ENCODE results near the gene GATB.
A peak's percentile ranks its signal among the peaks of the same experiment; 100 is the strongest.

The GATB gene, protein sequence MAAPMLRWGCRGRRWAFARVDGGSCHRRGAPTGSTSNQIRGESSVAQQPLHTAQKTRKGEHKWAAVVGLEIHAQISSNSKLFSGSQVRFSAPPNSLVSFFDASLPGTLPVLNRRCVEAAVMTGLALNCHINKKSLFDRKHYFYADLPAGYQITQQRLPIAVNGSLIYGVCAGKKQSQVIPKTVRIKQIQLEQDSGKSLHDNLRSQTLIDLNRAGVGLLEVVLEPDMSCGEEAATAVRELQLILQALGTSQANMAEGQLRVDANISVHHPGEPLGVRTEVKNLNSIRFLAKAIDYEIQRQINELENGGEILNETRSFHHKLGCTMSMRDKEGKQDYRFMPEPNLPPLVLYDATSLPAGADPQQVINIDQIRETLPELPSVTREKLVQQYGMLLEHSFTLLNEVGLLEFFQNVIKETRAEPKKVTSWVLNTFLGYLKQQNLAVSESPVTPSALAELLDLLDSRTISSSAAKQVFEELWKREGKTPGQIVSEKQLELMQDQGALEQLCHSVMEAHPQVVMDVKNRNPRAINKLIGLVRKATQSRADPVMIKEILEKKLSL

DNA sequence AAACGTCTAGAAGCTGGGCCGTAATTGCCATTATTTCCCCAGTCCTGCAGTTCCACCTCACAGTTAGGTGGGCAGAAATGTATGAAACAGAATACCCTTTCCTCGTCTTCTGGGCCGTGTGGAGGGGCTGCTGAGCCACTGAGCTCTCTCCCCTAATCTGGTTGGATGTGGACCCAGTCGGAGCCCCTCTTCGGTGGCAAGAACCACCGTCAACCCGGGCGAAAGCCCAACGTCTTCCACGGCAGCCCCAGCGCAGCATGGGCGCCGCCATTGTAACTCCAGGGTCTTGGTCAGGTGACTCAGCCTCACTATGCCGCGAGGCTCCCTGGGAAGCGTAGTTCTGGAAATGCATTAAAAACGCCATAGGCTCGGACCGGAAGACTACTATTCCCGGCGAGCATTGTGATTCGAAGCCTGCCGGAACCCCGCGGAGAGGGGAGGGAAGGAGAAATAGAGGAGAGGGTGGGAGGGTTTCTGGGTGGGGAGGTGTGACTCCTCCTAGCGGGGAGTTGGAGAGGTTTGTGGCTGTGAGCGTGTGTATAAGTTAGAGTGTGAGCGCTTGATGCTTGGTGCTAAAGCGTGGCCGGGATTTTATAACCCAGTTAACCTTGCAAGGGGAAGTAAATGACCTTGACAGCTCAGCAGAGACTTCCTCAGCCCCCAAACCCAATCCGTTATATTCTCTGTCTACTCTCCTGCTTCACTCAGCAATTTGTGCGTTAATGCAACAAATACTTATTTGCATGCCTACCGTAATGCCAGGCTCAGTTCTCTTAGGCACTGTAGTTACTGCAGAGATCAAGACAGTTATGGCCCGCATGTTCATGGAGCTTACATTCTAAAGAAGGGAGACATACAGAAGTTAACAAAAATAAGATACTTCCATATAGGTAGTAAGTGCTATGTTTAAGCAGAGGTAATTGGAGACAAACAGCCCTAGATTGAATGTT is at the start of gene GATB:
Gene GATB, minus strand, starts transcription at position 296 of the 950 bp plus-strand sequence. Its CDS starts 25 bp downstream, at position 271.
- peak; percentile 90 for DNase-seq

DNA sequence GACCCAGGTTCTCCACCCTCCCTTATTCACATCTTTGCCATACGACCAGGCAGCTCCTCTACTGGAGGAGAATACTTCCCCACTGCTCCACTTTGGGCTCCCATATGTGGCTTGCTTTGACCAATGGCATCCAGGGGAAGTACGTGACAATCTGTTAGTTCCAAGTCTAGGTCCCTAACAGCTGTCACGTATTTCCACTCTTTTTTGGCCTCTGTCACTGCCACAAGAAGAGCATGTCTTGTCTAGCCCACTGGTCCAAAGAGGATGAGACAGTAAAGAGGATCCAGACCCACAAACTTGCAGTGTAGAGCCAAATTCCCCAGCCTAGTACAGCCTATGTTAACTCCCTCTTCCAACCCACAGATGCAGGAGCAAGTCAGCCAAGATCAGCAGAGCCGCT is 49.7 kb upstream of the GATB start:
- DNase-seq: no peak

DNA sequence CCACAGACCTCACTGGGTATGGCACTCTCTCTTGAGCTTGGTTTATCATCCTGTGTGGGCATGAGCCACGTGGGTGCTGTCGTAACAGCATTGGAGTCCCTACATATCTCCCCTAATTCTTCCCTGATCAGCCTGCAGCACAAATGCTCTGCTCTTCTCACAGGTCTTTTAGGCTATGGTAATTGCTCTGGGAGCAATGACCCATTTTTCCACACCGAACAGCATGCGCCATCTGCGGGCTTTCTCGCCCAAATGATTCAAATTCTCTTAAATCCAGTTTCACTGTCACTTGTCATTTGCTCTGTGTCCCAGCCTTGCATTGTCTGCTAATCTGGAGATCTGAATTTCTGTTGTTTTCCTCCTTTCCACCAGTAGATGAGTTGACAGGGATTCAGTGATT is 48.9 kb upstream of the GATB start:
- DNase-seq: no peak

DNA sequence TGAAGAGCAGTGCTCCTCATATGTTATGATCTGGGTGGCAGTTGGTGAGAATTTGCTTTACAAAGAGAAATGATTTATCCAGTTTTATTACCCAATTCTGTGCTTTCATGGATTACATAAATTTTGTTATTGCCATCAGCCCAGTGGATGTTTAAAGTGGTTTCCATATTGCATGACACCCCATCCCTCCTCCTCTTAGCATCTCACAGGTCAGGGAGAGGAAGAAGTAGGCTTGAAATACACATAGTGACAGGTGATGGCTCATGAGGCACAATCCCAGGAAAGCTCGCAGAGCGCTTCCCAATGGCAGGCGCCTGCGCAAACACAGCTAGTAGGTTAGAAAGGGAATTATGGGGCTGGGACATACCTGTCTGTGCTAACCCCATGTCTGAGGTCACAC is 47.7 kb upstream of the GATB start:
- DNase-seq: no peak

DNA sequence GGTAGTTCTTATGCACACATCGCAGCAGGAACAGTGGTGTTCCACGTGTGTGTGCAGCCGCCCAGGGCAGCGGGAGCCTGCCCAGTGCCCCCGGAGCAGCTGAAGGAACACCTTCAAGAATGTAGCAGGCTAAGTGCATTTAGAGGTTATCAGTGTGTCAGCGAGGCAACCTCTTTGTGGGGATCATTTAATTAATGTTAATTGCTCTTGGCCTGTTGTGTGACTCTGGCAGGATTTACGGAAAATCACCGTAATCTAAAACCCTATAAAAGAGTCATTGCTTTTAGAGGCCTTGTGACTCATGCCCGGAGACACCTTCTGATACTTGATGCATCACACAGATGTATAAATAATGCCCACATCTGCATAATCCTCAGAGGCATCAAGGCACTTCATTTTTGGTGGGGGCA is 47.3 kb upstream of the GATB start:
- DNase-seq: no peak

DNA sequence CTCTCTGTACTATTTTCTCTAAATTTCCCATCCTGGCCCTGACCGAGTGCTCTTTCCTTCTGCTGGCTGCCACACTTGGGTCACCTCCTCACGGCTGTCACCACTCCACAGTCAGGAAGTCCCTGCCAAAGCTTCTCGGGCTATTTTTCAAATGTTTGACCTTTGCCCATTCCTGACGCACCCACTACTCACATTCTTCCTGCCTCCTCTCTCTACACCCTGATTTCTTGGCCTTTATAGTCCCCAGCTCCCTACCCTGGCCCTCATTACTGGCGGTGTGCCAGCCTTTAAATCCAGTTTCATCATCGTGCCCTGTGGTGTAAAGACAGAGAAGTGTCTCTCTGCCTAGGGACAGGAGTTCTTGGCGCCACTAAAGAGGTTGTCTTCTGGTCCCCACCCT is 46.4 kb upstream of the GATB start:
- no peak for DNase-seq

DNA sequence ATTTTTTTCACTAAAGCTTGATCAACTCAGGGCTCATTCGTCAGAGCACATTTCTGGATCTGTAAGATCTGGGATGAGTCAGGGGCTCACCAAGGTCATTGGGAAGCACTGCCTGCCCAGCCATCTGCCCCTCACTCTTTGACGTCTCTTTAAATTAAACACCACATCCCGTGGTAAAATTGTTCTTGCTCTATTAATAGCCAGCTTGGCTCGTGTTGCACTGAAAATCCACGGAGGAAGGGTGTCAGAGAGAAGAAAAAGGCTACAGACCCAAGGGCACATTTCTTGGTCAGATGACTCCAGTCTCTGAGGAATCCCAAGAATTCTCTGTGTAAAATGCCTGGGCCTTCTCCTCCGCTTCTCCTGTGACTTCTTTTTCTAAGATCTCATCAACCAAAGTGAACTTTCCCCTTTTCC is 45.7 kb upstream of the GATB start:
- DNase-seq: no peak

DNA sequence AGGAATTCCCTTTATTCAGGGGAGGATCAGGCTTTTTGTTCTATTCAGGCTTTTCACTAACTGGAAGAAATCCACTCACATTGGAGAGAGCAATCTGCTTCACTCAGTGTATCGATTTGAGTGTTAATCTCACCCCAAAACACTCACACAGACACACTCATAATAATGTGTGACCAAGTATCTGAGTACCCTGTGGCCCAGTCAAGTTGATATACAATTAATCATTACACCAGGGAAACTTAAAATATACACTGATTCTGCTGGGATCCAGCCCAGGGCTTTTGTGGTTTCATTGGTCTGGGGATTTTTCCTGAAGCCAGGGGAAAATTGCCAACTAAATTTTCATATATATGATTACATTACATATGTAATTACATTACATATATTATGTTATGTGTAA is 44.0 kb upstream of the GATB start:
- no peak for DNase-seq

DNA sequence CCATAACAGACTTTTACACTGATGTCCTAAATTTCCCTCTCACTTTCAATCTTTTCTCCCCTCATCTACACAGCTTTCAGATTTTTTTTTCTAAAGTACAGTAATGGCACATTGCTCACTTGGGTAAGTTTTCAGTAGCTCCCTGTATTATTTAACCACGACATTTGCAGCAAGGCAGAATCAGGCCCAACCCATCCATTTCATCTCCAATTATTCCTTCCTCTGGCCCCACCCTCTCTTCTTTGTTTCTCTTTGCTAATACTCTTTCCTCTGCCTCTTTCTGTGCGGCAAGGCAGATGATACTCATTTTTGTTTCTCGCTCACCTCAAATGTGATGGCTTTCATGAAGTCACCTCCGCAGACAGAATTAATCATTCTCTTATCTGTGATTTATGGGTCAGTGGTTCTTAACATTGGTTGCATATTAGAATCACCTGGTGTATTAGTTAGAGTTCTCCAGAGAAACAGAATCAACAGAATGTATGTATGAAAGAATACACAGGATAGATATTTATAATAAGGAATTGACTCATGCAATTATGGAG is 43.4 kb upstream of the GATB start:
- no peak for DNase-seq

DNA sequence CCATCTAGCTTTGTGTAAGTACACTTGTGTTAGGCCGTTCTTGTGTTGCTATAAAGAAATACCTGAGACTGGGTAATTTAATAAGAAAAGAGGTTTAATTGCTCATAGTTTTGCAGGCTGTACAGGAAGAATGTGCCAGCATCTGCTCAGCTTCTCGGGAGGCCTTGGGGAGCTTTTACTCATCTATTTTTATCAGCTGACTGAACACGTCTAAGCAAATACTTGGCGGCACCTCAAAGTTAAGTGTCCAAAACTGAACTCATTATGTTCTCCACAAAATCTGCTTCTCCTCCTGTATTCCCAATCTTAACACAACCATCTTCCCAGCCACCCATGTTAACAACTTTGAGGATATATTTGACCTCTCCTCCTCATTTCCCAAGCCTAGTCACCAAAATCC is 42.4 kb upstream of the GATB start:
- no peak for DNase-seq

DNA sequence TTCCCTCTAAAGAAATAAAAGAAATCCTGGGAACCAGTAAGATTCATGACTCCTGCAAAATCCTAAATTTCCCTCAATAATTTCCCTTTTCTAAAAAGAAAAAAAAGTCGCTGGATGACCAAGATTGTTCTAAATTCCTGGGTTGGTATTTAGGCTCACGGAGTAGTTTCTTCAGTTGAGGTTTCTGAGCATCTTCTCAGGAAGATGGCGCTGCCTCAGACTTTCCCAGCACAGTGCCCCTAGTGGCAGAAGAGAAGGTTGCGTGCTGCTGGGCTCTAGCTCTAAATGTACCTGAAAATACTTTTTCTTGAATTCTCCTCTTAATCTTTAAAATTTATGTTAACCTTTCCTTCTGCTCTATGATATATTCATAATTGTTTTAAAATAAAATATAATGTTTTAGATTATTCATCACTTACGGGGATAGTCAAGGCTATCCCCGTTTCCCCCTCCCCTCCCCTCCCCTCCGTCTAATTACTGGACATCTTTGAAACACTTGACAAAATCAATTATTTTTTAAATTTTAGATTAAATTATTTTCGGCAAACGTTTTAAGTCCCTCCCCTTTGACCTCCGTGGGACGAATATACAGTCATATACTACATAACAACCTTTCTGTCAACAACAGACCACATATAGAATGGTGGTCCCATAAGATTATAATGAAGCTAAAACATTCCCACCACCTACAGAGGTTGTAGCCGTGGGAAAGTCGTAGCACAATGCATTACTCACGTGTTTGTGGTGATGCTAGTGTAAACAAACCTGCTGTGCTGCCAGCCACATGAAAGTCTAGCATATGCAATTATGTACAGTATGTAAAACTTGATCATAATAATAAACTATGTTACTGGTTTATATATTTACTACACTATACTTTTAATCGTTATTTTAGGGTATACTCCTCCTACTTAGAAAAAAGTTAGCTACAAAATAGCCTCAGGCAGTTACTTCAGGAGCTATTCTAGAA is 41.0 kb upstream of the GATB start:
- peak; percentile 57 for DNase-seq

DNA sequence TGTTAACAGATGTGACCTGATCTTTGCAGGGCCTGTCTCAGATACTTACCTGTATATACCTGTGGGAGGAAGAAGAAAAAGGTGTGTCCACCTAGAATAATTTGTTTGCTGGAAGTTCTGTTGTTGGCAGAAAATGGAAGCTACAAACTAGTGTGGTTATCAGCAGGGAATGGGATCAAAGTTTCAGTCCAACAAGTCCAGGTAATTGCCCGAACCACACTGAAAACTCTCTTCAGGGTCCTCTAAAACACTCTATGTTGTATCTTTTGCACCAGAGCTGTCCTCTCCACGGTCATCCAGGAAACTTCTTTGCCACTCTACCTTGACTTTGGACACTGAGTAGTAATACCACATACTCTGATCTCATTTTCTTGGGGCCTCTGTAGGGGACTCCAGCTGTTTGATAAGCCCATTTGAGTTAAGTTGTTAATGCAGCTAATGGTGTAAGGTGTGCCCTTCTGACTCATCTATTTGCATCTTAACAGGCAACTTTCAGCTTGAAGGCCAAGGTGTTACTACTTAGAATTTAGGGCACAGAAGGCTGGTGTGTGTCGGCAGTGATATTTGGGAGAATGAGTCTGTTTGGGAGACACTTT is 38.7 kb upstream of the GATB start:
- DNase-seq: no peak

DNA sequence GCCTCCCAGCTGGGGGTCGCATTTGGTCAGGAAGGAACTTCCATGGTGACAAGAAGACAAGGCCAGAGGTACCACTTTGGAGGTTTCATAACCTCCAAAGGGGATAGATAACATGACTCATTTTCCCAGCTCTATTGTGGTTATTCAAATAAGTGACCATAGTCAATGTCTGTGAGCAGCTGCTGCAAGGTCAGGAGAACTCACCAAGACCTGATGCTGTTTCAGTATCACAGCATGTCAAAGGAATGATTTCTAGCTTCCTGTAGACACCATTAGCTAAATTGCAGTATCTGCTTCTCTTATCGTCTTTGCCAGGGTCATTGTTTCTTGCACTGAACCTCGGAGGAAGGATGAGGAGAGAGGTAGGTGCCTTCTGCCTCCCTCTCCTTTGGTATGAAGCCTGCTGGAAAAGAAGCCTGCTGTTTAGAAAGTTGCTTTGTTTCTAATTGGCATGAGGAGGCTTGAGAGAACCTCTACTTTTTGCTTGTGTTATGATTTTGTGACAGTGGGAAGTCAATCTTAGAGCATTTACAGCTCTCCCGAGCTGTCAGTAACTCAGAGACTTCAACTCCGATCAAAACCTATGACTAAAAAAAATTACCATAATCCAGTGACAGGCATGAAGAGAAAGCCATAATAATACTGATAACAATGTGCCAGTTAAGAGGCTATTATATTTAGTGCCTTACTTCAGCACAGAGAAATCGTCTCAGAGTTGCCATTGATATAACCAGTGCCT is 38.0 kb upstream of the GATB start:
- DNase-seq: no peak

DNA sequence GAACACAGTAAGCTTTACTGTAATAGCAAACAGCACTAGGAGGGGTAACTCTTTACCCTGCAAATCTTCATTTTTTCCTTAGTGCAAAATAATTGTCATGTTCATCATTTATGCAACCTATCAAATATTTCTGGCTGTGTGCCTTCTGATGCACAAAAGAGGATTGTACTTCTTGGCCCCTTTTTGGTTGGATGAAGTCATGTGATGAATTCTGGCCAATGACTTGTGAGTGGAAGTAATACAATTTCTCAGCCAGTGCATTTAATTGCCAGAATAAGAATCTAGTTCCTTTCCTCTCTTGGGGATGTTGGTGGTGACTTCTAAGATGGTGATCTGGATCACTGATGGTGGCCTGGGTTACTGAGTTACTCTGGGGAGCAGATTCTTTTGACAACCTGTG is 37.0 kb upstream of the GATB start:
- no peak for DNase-seq

DNA sequence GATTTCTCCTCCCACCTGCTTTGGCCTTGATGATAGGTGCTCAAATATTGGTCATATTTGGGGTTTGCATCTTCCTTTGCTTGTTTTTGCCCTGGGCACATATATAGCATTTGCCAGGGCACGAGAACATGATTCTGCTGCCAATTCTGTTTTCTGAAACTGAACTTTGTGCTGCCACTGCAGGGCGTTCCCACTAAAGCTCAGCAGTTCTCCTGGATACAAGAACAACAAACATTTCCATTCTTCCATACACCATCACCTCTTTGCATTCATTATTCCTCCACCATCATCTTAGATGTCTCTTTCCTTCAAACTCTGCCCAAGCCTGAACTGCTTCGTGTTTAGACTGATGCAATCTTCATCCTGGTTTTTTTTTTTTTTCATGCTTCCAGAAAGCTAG is 36.3 kb upstream of the GATB start:
- DNase-seq: no peak

DNA sequence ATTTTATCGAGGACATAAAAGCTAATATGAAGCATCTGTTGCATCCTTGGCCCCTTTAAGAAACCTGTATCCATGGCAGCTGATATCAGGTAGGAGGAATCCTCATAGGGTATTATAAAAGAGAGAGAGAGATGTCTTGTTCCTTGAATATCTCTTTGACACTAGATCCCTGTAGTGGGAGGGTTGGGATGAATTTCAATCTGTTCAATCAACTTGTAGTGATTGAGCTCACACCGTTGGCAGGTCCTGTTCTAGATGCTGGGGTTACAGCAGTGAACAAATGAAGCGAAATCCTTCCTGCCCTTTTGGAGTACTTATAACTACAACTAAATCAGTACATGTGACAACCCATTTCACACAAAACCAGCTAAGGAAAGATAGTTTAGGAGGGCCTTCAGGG is 35.3 kb upstream of the GATB start:
- no peak for DNase-seq

DNA sequence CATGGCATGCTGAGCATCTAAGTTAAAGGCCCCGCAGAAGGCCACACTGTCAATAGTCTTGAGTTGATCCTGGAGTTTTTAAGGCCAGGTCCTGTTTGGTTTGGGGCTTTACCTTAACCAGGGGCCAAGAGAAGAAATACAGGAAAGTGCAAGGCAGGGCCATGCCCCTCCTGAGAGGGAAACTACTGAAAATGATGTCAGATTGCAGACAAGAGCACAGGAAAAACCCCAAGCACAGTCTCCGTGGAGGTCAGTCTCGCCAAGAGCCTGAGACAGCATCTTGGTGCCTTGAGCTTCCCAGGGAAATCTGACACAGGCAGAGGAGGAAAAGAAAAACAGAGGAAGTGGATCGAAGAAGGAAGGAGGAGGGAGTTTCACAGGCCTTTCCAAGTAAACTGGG is 32.2 kb upstream of the GATB start:
- DNase-seq: no peak

DNA sequence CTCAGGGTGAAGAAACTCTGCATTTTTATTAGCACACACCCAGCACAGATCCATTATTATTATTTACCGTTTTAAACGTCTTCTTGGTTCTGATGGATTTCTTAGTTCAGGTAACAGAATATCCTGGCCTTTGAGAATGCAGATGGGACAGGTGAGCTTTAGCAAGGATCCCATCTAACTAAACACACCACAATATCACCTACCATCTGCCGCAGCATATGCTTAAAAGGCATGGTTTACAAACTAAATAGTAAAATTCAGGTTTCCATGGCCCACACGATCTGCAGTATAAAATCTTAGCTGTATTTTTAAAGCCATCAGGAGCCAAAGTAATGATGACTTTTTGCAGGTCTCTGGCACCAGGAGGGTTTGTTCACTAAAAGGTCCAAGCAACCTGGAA is 31.7 kb upstream of the GATB start:
- no peak for DNase-seq

DNA sequence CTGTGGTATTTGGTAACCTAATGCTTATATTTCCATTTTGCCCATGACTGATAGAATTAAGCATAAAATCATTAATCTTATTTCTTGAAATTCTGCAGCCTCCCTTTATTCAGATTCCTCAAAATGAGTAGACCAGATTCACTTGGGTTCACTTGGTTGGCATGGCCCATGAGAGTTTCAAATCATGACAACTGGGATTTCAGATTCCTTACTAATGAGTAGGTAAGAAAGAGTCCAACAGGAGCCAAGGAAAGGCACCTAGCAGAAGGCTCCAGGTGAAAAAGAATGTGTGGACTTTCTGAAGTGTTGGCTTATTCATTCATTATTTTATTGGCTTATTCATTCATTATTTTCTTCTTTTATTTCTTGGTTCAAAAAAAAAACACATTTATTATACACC is 27.2 kb upstream of the GATB start:
- no peak for DNase-seq

DNA sequence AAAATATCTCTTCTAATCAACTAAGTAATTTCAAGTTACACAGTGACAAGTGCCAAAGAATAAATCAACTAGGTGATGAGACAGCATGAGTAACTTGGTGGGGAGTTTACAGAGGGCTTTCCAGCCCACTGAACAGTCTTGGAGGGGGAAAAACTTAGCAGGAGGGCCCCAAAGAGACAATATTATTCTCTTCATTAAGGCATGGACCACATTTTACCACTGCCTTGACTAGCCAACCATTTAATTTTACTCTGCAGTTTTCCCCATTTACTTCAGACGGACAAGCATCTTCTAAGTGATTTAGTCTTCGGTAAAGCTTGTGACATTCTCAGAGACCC is 25.3 kb upstream of the GATB start:
- no peak for DNase-seq

DNA sequence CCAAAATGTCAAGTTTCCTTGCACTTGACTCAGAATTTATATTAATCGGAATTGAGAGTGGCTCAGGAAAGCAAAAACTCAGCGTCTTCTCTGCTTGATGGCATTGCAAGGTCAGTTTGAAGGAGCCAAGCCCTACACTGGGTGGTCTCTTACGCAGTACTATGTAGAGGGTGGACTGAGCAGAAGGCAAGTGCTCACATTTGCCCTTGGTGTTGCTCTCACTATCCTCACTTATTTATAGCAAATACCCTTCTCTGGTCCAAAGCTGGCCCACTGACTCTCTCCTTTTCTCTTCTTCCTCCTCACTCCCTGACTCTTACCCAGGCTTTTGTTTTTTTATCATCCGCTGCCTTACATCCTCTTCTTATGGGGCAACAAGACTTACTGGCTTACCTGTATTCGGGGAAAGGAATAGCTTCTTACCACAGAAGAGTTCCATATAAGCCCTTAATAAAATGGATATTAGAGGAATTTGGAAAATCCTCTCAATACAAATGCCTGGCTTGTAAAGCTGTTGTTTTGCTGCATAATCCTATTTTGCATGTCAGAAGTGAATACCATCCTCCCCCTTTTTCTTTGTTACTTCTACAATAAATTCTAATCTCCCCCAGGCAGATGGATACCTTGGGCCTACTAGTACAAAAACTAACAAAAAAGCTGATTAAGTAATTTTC is 24.8 kb upstream of the GATB start:
- DNase-seq: no peak
